Measurements from ENCODE around the gene NAGK. TPM values are rescaled to one million over a fixed set of nuclear protein-coding genes. Genes with fewer than 3 reads are reported as not detected.
"Not testable (repeated sequence)": the region's sequence is repeated elsewhere in the genome, so short reads cannot be mapped to it uniquely, and the experiment has no call there.

NAGK gene
- 166 to 185 TPM (median 177 TPM) in 3 replicates for total RNA-seq
- long read RNA-seq, transcript NAGK-202 (9 exons, 2,343 nt): minor isoform, 8 of 149 reads
- long read RNA-seq, transcript NAGK-229 (10 exons, 1,801 nt): major isoform, 106 of 149 reads
- long read RNA-seq, transcript NAGK-213 (9 exons, 2,986 nt): minor isoform, 5 of 149 reads
- long read RNA-seq, partial matches to known transcripts: 1 of 149 reads
- long read RNA-seq, other reads (novel, unspliced or antisense): 23 of 149 reads

GRCh38 chr2:71068218-71069035, at the start of gene NAGK:
TSS of gene NAGK (plus strand) at chr2:71068648. CDS start at chr2:71068684, 36 bp downstream.
- no peak for TF ChIP-seq CTCF (IDR thresholded peaks at IDR 0.05)
- peak; percentile 98 for DNase-seq (ENCODE audit: low spot score)
- Mint-ChIP-seq H3K4me3 (ENCODE audit: unreplicated experiment) (peak within 1 kb of the TSS; percentile 94), H3K27me3 (ENCODE audit: low read depth) (peaks cover 4% of the 10 kb centered on the region), H3K27ac (ENCODE audit: unreplicated experiment) (peak within 1 kb of the TSS; percentile 98), H3K36me3 (ENCODE audit: low read depth) (peaks cover 11% of the 10 kb centered on the region), H3K4me1 (ENCODE audit: low read depth) (peaks cover 35% of the 10 kb centered on the region), H3K9me3 (ENCODE audit: low read depth) (no peaks in the 10 kb centered on the region)

- H3K27ac Mint-ChIP-seq (ENCODE audit: unreplicated experiment); H3K4me1 Mint-ChIP-seq (ENCODE audit: low read depth); H3K9me3 Mint-ChIP-seq (ENCODE audit: low read depth); H3K4me3 Mint-ChIP-seq (ENCODE audit: unreplicated experiment); DNase-seq (ENCODE audit: low spot score); H3K36me3 Mint-ChIP-seq (ENCODE audit: low read depth): not testable (repeated sequence)
- H3K27me3 Mint-ChIP-seq (ENCODE audit: low read depth): peaks cover 17% of the 10 kb centered on the region
These were observed 48.5 kb upstream of the NAGK start for GRCh38 chr2:71019989-71020388.

- not testable (repeated sequence) for H3K36me3 Mint-ChIP-seq (ENCODE audit: low read depth); H3K4me3 Mint-ChIP-seq (ENCODE audit: unreplicated experiment); H3K27ac Mint-ChIP-seq (ENCODE audit: unreplicated experiment); H3K4me1 Mint-ChIP-seq (ENCODE audit: low read depth); H3K9me3 Mint-ChIP-seq (ENCODE audit: low read depth); DNase-seq (ENCODE audit: low spot score)
- peaks cover 27% of the 10 kb centered on the region for H3K27me3 Mint-ChIP-seq (ENCODE audit: low read depth)
These were observed 47.1 kb upstream of the NAGK start for GRCh38 chr2:71021394-71021793.

DNA sequence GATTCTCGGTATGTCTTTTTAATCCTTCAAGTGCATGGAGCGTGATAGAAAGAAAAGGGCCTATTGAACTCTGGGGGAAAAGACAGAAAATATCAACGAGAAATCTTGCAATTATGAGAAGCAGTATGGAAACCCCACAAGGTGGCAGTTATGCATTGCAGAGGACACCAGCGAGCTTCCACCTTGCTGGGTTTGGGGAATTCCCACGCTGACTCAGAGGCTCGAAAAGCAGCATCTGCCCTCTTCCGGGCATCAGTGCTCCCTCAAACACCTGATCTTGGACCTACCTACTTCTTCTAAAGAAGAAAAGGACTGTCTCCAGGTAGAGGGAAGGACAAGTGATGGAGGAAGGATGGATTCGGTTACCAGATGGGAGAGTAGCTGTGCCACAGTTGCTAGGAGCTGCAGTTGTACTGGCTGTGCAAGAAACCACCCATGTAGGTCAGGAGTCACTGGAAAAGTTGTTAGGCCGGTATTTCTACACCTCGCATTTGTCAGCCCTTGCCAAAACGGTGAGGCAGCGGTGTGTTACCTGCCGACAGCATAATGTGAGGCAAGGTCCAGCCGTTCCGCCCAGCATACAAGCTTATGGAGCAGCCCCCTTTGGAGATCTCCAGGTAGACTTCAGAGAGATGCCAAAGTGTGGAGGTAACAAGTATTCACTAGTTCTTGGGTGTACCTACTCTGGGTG, 44.8 kb upstream of the NAGK start:
- DNase-seq (ENCODE audit: low spot score); H3K27ac Mint-ChIP-seq (ENCODE audit: unreplicated experiment); H3K4me1 Mint-ChIP-seq (ENCODE audit: low read depth); H3K9me3 Mint-ChIP-seq (ENCODE audit: low read depth); H3K36me3 Mint-ChIP-seq (ENCODE audit: low read depth); H3K4me3 Mint-ChIP-seq (ENCODE audit: unreplicated experiment): not testable (repeated sequence)
- peaks cover 27% of the 10 kb centered on the region for H3K27me3 Mint-ChIP-seq (ENCODE audit: low read depth)

DNA sequence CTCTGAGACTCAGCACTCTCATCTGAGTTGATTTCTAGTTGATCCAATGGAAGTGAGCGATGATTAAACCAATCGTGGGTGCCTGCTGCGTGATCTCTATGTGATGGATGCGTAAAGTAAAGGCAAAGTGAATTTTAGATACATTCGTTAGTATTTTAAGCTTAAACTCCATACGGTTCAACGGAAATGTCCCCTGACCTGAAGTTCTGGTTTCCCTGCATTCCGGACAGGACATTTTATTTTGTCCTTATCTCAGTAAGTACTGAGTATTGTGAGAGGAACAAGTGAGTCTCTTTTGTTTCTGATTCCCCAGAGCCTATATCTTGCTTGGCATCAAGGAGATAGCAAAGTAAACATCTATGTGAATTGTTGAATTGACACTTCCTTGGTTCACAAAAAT, 32.2 kb upstream of the NAGK start:
- H3K36me3 Mint-ChIP-seq (ENCODE audit: low read depth); H3K4me3 Mint-ChIP-seq (ENCODE audit: unreplicated experiment): not testable (repeated sequence)
- H3K27me3 Mint-ChIP-seq (ENCODE audit: low read depth): peaks cover 62% of the 10 kb centered on the region

GRCh38 chr2:71042287-71042686, 26.2 kb upstream of the NAGK start:
- Mint-ChIP-seq H3K36me3 (ENCODE audit: low read depth) (no peaks in the 10 kb centered on the region), H3K4me1 (ENCODE audit: low read depth) (peaks cover under 1% of the 10 kb centered on the region), H3K9me3 (ENCODE audit: low read depth) (no peaks in the 10 kb centered on the region), H3K27ac (ENCODE audit: unreplicated experiment) (no peak overlapping the region), H3K27me3 (ENCODE audit: low read depth) (peaks cover 18% of the 10 kb centered on the region), H3K4me3 (ENCODE audit: unreplicated experiment) (no peak overlapping the region)
- no peak for DNase-seq (ENCODE audit: low spot score)
- no peak for TF ChIP-seq CTCF (IDR thresholded peaks at IDR 0.05)

More for the DNA sequence above, 32.2 kb upstream of the NAGK start:
- not testable (repeated sequence) for H3K27ac Mint-ChIP-seq (ENCODE audit: unreplicated experiment); H3K4me1 Mint-ChIP-seq (ENCODE audit: low read depth); DNase-seq (ENCODE audit: low spot score); H3K9me3 Mint-ChIP-seq (ENCODE audit: low read depth)

Measured in chondrocyte (in vitro differentiated cells).